Amniotic stem cell (primary cell): ENCODE data around the gene C16orf89.

Source experiments
- DNase-seq: peaks from one replicate; lab custom pipeline; 2025; lab: John Stamatoyannopoulos, UW

C16orf89 gene

GRCh38 chr16:5003828-5004227 is 61.9 kb downstream of the C16orf89 start:
- no peak for DNase-seq

- no peak for DNase-seq
These were observed 62.5 kb downstream of the C16orf89 start for GRCh38 chr16:5003211-5003610.

GRCh38 chr16:5002699-5003143 is 63.0 kb downstream of the C16orf89 start:
- no peak for DNase-seq

- no peak for DNase-seq
These were observed 63.8 kb downstream of the C16orf89 start for GRCh38 chr16:5001986-5002385.

- no peak for DNase-seq
These were observed 64.2 kb downstream of the C16orf89 start for GRCh38 chr16:5001571-5001970.

- DNase-seq = no peak
These were observed 65.2 kb downstream of the C16orf89 start for GRCh38 chr16:5000573-5001001.

GRCh38 chr16:4994719-4995434 is 70.9 kb downstream of the C16orf89 start:
- no peak for DNase-seq
